GM11168 (cell line): ENCODE results near the gene NUDT8.
"Not testable (repeated sequence)": the region's sequence is repeated elsewhere in the genome, so short reads cannot be mapped to it uniquely, and the experiment has no call there.

Experiments
- in situ Hi-C: fragments of 300-500 bp; cut with MboI; formaldehyde crosslinking; loops from one replicate; pipeline ENCODE4 v1.12.0; 2022; ENCODE audit warnings: low sequenced_read_pairs; ENCODE audit not compliant: unreplicated experiment

NUDT8 gene

GRCh38 chr11:67662142-67662834 is 32.6 kb upstream of the NUDT8 start:
- in situ Hi-C loops = no loop called here

DNA sequence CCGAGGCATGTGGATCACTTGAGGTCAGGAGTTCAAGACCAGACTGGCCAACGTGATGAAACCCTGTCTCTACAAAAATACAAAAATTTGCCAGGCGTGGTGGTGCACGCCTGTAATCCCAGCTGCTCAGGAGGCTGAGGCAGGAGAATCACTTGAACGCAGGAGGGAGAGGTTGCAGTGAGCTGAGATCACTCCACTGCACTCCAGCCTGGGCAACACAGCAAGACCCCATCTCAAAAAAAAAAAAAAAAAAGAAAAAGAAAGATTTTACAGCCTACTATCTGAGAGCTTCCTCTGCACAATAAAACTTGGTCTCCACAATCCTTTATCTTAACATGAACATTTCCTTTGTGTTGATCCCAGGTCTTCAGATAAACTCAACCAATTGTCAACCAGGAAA is 31.0 kb upstream of the NUDT8 start:
- in situ Hi-C loops = not testable (repeated sequence)

DNA sequence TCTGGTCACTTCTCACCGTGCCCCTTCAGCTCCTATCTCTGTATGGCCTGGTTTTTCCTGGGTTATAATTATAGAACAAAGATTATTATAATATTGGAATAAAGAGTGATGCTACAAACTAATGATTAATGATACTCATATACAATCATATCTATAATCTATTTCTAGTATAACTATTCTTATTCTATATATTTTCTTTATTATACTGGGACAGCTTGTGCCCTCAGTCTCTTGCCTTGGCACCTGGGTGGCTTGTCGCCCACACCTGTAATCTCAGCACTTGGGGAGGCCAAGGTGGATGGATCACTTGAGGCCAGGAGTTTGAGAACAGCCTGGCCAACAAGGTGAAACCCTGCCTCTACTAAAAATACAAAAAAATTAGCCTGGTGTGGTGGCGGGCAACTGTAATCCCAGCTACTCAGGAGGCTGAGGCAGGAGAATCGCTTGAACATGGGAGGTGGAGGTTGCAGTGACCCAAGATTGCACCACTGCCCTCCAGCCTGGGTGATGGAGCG is 30.0 kb upstream of the NUDT8 start:
- in situ Hi-C loops = not testable (repeated sequence)

GRCh38 chr11:67657300-67657699 is 27.6 kb upstream of the NUDT8 start:
- in situ Hi-C loops = no loop called here

DNA sequence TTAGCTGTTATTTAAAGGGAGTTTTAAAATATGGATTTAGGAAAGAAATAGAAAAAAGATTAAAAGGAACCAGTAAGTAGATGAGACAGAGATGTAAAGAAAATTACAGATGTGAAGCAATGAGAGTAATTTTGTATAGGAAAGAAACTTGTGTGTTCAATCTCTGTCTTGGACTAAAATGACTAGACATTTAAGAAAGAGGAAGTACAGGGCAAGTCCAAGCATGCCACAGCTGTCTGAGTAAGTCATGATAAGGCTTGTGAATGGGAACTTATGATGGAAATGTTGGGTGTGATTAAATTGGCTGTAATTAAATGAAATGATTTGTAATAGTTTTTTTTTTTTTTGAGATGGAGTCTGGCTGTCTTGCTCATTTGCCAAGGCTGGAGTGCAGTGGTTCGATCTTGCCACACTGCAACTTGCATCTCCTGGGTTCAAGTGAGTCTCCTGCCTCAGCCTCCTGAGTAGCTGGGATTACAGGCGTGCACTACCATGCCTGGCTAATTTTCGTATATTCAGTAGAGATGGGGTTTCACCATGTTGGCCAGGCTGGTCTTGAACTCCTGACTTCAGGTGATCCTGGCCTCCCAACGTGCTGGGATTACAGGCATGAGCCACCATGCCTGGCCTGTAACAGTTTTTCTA is 26.7 kb upstream of the NUDT8 start:
- in situ Hi-C loops = no loop called here

GRCh38 chr11:67654225-67654624 is 24.5 kb upstream of the NUDT8 start:
- in situ Hi-C loops = no loop called here

DNA sequence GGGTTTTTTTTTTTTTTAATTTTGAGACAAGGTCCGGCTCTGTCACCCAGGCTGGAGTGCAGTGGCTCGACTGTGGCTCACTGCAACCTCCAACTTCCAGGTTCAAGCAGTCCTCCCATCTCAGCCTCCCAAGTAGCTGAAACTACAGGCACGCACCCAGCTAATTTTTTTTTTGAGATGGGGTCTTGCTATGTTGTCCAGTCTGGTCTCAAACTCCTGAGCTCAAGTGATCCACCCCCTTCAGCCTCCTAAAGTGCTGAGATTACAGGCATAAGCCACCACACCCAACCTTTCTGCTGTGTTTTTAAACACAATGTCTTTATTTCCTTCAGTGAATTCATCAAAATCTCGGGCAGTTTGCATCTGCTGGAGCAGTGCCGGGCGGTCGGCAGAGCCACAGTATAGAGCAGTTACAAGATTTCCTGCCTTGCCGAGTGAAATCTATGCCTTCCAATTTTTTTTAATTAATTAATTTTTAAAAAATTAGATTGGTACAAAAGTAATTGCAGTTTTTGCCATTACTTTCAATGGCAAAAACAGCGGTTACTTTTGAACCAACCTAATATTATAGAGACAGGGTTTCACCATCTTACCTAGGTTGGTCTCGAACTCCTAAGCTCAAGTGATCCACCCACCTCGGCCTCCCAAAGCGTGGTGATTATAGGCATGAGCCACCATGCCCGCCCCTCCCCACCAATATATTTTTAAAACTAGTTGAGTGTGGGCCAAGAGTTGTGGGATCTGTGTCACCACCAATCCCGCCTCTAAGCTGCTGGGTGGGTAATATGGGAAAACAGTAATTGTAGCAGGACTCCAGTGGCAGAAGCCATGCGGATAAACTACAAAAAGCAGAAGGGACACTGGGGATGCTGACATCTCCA is 23.5 kb upstream of the NUDT8 start:
- in situ Hi-C loops = no loop called here

DNA sequence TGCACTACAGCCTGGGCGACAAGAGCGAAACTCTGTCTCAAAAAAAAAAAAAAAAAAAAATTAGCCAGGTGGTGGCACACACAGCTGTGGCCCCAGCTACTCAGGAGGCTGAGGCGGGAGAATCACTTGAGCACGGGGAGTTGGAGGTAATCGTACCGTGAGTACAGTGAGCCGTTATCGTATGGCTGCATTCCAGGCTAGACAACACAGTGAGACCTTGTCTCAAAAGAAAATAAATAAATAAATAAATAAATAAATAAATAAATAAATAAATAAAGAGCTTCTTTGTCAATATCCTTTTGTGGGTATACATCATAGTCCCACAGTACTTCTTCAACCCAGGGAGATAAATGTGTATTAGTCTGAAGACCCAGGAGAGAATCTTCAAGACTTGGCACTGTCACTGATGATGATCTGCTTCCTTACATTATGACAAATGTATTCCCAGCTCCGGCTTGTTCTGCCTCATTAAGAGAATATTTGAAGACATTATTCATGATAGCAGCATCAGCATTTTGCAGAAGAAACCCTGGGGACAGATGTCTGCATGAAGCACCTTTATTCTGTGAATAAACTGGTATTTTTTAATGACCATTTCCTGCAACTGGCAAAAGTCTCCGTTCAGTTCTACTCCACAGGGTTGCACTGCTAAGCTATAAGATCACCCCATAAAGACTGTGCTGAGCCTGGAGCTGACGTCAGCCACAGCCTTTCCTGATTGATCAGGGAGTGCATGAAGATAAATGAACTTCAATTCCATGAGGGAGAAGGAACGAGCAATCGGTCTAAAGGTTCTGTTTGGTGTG is 22.4 kb upstream of the NUDT8 start:
- in situ Hi-C loops = no loop called here

GRCh38 chr11:67649634-67650510 is 20.1 kb upstream of the NUDT8 start:
- in situ Hi-C loops = no loop called here

DNA sequence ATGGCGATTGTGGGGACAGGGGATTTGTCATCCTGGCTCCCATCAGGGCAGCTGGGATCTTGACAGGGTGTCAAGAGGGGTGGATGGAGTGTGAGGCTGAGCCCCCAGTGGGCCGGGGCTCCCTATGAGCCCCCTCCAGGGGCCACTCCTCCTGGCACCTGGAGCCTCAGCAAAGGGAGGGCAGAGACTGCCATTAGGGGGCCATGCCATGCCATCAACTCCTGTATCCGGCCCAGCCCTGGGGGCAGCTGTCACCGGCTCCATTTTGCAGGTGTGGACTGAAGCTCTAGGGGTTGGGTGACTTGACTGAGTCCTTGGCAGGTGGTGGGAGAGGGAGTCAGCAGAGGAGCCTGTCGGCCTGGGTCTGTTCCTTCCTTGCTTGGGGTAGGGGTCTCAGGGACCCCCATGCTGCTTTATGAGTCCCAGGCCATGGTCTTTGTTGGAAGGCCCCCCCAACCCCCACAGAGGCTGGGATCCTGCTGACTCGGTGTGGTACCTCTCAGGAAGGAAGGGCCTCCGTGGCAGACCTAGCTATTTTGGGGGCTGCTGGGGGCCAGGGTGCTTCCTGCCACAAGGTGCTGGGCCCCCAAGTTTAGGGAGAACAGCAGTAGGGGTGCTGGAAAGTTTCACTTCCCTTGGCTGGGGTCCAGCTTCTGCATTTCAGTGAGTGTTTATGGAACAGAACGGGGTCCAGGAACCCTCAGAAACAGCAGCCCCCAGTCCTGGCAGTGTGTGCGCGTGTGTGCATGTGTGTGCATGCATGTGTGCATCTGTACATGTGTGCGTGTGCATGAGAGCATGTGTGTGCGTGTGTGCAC is 19.3 kb upstream of the NUDT8 start:
- in situ Hi-C loops = no loop called here

DNA sequence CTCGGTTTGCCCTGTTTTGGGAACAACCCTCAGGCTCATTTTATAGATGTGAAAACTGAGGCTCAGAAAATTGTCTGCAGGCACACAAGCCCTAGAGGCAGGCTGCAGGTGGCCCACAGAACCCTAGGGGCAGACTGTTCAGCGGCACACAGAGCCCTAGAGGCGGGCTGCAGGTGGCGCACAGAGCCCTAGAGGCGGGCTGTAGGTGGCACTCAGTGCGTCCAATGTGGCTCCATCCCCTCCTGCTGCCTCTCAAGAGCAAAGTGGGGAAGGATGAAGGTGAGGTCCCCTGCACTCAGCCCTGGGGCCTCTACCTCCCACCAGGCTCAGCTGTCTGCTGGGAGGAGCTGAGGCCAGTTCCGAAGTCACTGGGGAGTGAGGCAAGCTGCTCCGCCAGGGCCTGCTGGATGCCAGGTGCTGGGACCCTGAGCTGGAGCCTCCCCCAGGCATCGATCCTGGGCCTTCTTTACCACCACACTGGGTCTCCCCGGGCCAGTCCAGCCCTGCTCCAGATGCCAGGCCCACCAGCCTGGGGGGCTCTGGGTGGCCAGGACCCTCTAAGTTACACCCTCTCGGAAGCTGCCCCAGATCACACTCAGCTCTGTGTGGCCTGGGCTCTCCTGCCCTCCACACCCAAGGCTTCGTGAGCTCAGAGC is 18.5 kb upstream of the NUDT8 start:
- in situ Hi-C loops = no loop called here

DNA sequence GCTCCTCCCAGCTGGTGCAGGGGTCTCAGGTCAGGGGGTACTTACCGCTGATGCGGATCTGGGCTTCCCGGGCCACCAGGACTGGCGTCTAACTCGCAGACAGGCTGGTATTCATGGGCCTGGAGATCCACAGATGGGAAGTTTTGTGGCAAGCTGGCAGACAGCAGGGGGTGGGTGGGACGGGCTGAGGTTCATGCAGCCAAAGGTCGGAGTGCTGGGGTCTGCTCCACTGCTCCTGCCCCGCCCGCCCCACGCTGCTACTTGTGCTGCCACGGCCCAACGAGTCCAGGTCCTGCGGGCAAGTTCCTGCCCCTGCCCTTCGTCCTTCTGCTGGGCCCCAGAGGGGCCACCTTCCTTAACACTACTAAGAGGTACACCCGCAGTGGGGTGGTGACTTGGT is 17.7 kb upstream of the NUDT8 start:
- in situ Hi-C loops = no loop called here

GRCh38 chr11:67646535-67647336 is 17.0 kb upstream of the NUDT8 start:
- in situ Hi-C loops = no loop called here

- in situ Hi-C loops = no loop called here
Observed at GRCh38 chr11:67645521-67646461, 16.1 kb upstream of the NUDT8 start.

GRCh38 chr11:67644472-67645418 is 15.0 kb upstream of the NUDT8 start:
- in situ Hi-C loops = no loop called here
